Stimulated activated CD8-positive, alpha-beta memory T cell treated with anti-CD3 and anti-CD28 coated beads, Interleukin-7, amount 100 ng/mL, for 4 hours (primary cell): ENCODE measurements around the gene CDC42EP5.
"Not testable (repeated sequence)": the region's sequence is repeated elsewhere in the genome, so short reads cannot be mapped to it uniquely, and the experiment has no call there.

ENCODE experiments used
- DNase-seq, 2 donors: peaks; one replicate each; pipeline ENCODE4 v3.0.0-alpha.2; 2020; ENCODE audit warnings: low read depth in 2 of 2

Gene CDC42EP5

DNA sequence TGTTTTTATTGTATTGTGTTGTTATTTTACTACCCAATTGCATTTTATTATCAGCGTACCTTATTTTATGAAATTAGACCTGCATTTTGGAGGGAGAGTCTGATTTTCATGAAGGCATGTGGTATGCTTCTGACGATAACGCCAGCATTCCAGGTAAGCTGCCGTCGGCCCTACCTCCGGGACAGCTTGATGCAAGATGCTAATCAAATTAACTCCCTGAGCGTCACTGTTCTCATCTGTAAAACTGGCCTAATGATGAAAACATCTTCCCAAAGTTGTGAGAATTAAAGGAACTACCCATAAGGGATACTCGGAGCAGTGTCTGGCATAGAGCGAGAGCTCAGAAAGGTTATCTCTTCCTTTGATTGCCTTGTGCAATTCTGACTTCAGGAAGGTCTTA is 16.7 kb upstream of the CDC42EP5 start:
- no peak for DNase-seq

GRCh38 chr19:54489341-54489740 is 16.2 kb upstream of the CDC42EP5 start:
- no peak for DNase-seq

GRCh38 chr19:54485851-54486250 is 12.8 kb upstream of the CDC42EP5 start:
- no peak for DNase-seq

GRCh38 chr19:54484451-54484850 is 11.4 kb upstream of the CDC42EP5 start:
- DNase-seq, result no peak

DNA sequence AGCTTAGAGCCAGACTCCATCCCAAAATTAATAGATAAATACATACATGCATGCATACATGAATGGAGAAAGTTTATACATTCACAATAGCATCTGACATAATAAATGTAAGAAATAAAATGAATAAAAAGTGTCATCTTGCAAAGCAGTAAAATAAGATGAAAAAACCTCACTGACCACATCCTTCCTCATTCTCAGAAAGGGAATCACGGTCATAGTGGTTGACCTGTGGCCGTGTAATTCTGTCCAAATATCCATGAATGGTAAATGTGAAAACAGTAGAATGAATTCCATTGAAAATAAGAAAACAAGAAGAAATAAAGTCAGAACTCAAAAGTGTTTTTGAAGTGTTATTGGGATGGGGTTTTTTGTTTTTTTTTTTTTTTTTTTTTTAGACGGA is 9.8 kb upstream of the CDC42EP5 start:
- DNase-seq, result no peak

GRCh38 chr19:54481326-54481930 is 8.3 kb upstream of the CDC42EP5 start:
- no peak for DNase-seq

- DNase-seq, result no peak
Measured at GRCh38 chr19:54480051-54480450, 7.0 kb upstream of the CDC42EP5 start.

GRCh38 chr19:54478677-54479266 is 5.7 kb upstream of the CDC42EP5 start:
- no peak for DNase-seq

- DNase-seq, result no peak
Measured at GRCh38 chr19:54477650-54478049, 4.6 kb upstream of the CDC42EP5 start.

DNA sequence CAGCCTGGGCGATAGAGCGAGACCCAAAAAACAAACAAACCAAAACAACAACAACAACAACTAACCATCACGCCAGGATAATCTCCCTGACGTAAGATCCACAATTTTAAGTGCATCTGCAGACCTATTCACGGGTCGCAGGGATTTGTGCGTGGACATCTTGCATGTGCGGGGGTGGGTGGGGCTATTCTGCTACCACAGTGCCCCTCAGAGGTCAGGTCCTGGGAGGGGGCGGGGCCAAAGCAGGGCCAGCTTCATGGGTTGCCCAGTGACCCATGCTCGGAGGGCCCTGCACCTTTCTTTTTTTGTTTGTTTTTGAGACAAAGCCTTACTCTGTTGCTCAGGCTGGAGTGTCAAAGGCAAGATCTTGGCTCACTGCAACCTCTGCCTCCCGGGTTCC is 2.6 kb upstream of the CDC42EP5 start:
- no peak for DNase-seq

DNA sequence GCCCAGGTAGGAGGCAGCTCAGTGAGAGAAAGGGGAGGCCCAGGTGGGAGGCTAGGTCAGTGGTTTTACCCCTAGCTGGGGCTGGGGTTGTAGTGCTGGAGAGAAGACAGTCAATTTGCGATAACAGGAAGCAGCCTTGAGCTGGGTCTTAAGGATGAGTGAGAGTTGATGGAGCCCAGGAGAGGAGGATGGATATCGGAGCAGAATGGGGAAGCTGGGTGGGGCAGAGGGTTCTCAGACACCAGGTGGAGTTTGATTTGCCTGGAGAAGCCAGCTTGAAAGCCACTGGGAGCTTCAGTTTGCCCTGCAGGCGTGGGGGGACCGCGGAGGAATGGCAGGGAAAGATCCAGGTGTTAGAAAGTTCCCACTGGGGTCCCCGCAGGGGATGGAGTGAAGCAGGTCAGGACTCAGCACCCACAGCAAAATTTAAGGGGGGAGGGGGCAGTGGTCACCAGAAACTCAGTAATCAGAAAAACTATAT is 836 bp upstream of the CDC42EP5 start:
- no peak for DNase-seq

GRCh38 chr19:54470991-54471782 is 1.9 kb downstream of the CDC42EP5 start:
- no peak for DNase-seq

DNA sequence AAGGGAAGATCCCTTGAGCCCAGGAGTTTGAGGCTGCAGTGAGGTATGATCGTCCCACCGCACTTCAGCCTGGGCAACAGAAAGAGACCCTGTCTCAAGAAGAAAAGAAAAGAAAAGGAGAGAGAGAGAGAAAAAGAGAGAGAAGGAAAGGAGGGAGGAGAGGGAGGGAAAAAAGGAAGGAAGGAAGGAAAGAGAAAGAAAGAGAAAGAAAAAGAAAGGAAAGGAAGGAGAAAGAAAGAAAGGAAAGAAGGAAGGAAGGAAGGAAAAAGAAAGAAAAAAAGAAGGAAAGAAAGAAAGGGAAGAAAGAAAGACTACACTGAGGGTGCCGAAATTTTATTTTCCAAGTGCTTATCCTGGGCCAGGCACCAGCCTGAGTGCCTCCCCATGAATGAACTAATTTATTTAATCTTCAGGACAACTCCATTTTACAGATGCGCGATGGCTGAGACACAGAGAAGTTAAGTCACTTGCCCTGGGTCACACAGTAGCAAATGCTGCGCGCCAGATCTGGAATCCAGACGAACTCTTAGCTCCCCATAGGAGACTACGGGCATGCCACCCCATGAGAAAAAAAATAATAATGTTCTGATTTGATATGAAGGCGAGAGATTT is 2.7 kb downstream of the CDC42EP5 start:
- DNase-seq, result no peak

- no peak for DNase-seq
Measured at GRCh38 chr19:54469496-54469934, 3.6 kb downstream of the CDC42EP5 start.

DNA sequence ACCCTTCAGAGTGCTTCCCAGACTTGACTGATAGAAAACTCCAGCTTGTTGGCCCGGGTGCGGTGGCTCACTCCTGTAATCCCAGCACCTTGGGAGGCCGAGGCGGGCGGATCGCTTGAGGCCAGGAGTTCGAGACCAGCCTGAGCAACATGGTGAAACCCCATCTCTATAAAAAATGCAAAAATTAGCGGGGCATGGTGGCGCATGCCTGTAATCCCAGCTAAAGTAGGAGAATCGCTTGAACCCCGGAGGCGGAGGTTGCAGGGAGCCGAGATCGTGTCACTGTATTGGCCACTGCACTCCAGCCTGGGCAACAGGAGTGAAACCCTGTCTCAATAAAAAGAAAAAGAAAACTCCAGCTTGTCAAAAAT is 7.0 kb downstream of the CDC42EP5 start:
- not testable (repeated sequence) for DNase-seq

GRCh38 chr19:54465426-54466109 is 7.5 kb downstream of the CDC42EP5 start:
- DNase-seq, result no peak

DNA sequence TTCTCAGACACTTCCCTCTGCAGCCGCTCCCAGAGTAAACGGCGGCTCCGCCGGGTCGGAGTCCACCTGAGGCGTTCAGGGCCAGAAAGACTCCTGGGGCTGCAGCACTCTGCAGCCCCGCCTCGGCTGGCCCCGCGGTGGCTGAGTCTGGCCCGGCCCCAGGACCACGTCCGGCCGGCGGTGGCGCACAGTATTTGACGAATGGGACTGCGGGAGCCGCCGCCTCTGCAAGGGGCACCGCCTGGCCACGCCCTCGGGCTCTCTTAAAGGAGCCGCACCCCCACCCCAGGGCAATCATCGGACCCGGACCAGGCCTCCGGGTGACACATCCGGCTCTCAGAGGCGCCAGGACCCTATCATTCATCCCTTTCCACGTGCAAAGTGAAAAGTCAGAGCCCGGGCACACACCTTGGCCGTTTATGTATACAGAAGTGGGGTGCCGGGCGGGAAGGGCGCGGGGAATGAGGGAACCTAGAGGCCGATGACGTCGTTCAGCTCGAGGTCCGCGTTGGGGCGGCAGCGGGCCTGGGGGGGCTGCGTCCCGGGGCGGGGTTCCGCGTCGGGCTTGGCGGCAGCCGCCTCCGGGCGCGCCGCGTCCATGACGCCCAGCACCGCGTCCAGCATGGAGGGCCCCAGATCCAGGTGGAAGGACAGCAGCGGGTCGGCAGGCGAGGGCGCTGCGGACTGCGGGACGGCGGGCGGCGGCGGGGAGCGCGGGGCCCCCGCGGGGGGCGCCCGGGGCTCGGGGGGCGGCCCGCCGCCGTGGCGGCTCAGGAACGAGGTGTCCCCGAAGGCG is 8.3 kb downstream of the CDC42EP5 start:
- peak; percentile 24 to 66 for DNase-seq

DNA sequence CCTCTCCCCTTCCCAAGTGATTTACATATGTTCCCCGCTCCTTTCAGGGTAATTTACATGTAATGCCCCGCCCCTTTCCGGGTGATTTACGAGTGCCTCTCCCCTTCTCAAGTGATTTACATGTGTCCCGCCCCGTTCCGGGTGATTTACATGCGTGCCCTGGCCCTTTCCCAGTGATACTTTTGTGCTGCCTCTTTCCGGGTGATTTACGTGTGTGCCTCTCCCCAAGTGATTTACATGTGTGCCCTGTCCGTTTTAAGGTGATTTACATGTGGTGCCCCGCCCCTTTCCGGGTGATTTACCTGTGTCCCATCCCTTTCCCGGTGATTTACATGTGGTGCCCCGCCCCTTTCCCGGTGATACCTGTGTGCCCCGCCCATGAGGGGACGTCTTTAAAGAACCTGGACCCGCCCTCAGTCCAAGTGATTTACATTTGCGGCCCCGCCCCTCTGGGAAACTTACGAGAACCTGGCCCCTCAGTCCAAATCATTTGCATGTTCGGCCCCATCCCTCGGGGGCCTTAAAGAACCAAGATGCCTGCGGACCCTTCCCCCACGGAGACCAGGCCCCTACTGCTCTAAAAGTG is 9.0 kb downstream of the CDC42EP5 start:
- DNase-seq, result peak; percentile 63 to 78

- peak; percentile 87 to 93 for DNase-seq
Measured at GRCh38 chr19:54463531-54464043, 9.5 kb downstream of the CDC42EP5 start, which contains the start of gene LENG9. Gene LENG9 (minus strand): TSS chr19:54463778. CDS start chr19:54463526, 252 bp downstream.
